VCaP (cell line): ENCODE data around the gene CHD2.

Experiments used
- H3K27ac ChIP-seq: fragments of 450-650 bp; 2 replicates; pipeline ENCODE4 v1.5.1; 2017
- CTCF ChIP-seq: fragments of 450-650 bp; conservative IDR thresholded peaks from 2 replicates; pipeline ENCODE4 v1.5.1; 2017; ENCODE audit warnings: mild to moderate bottlenecking, moderate library complexity

CHD2 gene

DNA sequence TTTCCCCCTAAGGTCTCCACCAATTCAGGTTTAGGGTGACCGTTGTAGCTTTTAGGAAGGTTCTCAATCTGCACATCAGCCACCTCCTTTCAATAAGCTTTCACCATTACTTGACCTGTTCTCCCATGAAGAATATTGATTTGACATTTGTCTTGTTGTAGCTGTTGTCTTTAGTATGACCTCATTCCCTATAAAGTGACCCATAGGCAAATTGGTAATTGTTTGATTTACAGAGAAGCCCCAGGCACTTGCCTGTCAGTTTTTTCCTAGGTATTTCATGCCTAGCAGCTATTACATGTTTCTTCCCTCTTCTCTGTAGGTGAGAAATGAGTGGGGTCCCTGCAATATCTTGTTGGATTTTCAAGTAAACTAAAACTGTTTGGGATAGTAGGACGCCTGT lies 36.0 kb downstream of the CHD2 start:
- peak overlapping the region; percentile 46 for H3K27ac ChIP-seq
- no peak for TF ChIP-seq CTCF

DNA sequence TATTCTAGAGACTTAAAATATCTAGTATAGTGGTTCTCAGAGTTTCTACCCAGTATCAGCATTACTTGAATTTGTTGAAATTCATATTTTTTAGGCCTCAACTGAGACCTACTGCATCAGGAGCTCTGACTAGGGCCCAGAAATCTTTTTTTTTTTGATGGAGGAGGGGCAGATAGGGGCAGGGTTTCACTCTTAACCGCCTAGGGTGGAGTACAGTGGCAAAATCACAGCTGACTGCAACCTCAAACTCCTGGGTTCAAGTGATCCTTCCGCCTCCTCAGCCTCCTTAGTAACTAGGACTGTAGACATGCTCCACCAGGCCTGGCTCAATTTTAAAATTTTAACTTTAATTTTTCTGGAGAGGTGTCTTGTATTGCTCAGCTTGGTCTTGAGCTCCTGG lies 36.6 kb downstream of the CHD2 start:
- no peak for TF ChIP-seq CTCF
- peak overlapping the region; percentile 46 for H3K27ac ChIP-seq

- peak overlapping the region; percentile 46 for H3K27ac ChIP-seq
- TF ChIP-seq CTCF, result no peak
Measured at GRCh38 chr15:92937901-92938300, 37.8 kb downstream of the CHD2 start.

DNA sequence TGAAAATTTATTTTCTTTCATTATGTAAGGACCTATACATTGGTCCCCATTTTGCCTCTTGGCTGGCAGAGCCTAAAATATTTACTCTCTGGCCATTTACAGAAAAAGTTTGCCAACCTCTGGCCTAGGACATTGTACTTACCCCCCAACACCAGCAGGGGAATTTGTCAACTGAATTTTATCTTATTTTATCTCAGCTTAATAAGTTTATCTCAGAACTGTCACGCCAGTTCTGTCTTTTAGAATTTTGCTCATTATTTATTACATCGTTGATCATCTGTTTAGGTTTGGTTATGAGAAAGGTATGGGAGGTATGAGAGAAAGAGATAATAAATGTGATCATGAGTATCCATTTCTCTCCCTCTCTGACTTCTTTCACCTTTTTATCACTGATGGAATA lies 38.3 kb downstream of the CHD2 start:
- TF ChIP-seq CTCF, result peak; percentile 45
- H3K27ac ChIP-seq, result peak overlapping the region; percentile 46

GRCh38 chr15:92941668-92942067 lies 41.5 kb downstream of the CHD2 start:
- H3K27ac ChIP-seq, result no peak overlapping the region

GRCh38 chr15:92942706-92943105 lies 42.6 kb downstream of the CHD2 start:
- peak; percentile 35 for TF ChIP-seq CTCF

More at GRCh38 chr15:92941668-92942067, 41.5 kb downstream of the CHD2 start:
- no peak for TF ChIP-seq CTCF

GRCh38 chr15:92943581-92943980 lies 43.5 kb downstream of the CHD2 start:
- H3K27ac ChIP-seq, result no peak overlapping the region
- TF ChIP-seq CTCF, result no peak

More at GRCh38 chr15:92942706-92943105, 42.6 kb downstream of the CHD2 start:
- H3K27ac ChIP-seq, result no peak overlapping the region
